Measurements from ENCODE around the gene INHA.

INHA gene

GRCh38 chr2:219614076-219614860 lies 42.2 kb downstream of the INHA start:
- DNase-seq: no peak

- DNase-seq: no peak
Observed at GRCh38 chr2:219615036-219615435, 42.9 kb downstream of the INHA start.

GRCh38 chr2:219615894-219616293 lies 43.8 kb downstream of the INHA start:
- no peak for DNase-seq

GRCh38 chr2:219616550-219616949 lies 44.4 kb downstream of the INHA start:
- DNase-seq: no peak

- DNase-seq: no peak
Observed at GRCh38 chr2:219618733-219619122, 46.6 kb downstream of the INHA start.

GRCh38 chr2:219619235-219619634 lies 47.1 kb downstream of the INHA start:
- DNase-seq: no peak

- no peak for DNase-seq
Observed at GRCh38 chr2:219620546-219620945, 48.4 kb downstream of the INHA start.

GRCh38 chr2:219621935-219622334 lies 49.8 kb downstream of the INHA start:
- no peak for DNase-seq

GRCh38 chr2:219622472-219622871 lies 50.4 kb downstream of the INHA start:
- no peak for DNase-seq

GRCh38 chr2:219624565-219624964 lies 52.5 kb downstream of the INHA start:
- DNase-seq: no peak

- DNase-seq: no peak
Observed at GRCh38 chr2:219625179-219625578, 53.1 kb downstream of the INHA start.

Measured in activated naive CD4-positive, alpha-beta T cell treated with anti-CD3 and anti-CD28 coated beads, Interleukin-2, amount 50 U/mL, for 16 hours (primary cell).